GM23248 (cell line): Measurements from ENCODE around the gene GALNT10.

Source experiments
- EZH2 ChIP-seq: fragments of 200-600 bp; sonication (generic); IDR thresholded peaks from 2 replicates; pipeline ENCODE4 v1.6.1; 2018; ENCODE audit warnings: antibody characterized with exemption, mild to moderate bottlenecking; ENCODE audit not compliant: insufficient read depth, poor library complexity, severe bottlenecking
- EZH2phosphoT487 ChIP-seq: fragments of 200-600 bp; sonication (generic); IDR thresholded peaks from 2 replicates; pipeline ENCODE4 v1.6.1; 2018; ENCODE audit warnings: antibody characterized with exemption, moderate library complexity, mild to moderate bottlenecking, low read depth; ENCODE audit not compliant: insufficient read depth

DNA sequence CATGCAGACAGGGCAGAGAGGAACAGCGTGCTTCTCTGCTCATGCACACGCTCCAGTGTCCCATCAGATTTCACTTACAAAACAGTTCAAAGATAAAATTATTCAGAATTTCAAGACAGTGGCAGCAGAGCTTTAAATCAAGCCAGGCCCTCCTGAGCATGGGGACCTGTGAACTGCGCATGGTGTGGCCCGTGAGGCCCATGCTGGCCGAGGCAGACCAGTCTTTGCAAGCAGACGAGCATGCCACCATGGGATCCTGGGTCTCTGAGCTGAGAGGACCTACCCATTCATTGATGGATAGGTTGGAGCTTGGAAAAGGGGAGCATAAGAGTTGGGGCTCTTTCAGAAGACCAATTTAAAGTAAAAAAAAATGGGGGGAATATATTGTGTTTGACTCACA is 220.3 kb downstream of the GALNT10 start:
- TF ChIP-seq EZH2, result no peak
- TF ChIP-seq EZH2phosphoT487, result no peak
